ENCODE results near the gene TOX3. TPM values are rescaled to one million over a fixed set of nuclear protein-coding genes. Genes with fewer than 3 reads are reported as not detected.

TOX3 gene
- total and polyA plus RNA-seq, 2 experiments from 2014 or later, result 9.8 to 15.6 TPM

- Histone ChIP-seq H4K20me1 (replicated peaks; ENCODE audit: insufficient read depth) (peaks cover 3% of the 10 kb centered on the region; the same call in 1 of the 2 replicates), H3K9me2 (ENCODE audit: insufficient read depth) (no peaks in the 10 kb centered on the region; the same call in 1 of the 2 replicates), H3K27ac (ENCODE audit: low read depth) (no peak overlapping the region), H3K27me3 (ENCODE audit: insufficient read depth) (no peaks in the 10 kb centered on the region), H3K36me3 (ENCODE audit: insufficient read depth) (no peaks in the 10 kb centered on the region), H3K4me3 (no peak overlapping the region), H2AFZ (no peak overlapping the region), H3F3A (replicated peaks; ENCODE audit: low read depth) (no peaks in the 10 kb centered on the region), H3K4me1 (ENCODE audit: insufficient read depth) (peaks cover 64% of the 10 kb centered on the region), H3K4me2 (no peak overlapping the region), H3K79me2 (replicated peaks; ENCODE audit: insufficient read depth) (peaks cover 98% of the 10 kb centered on the region)
- Mint-ChIP-seq H3K36me3 (ENCODE audit: low read depth) (peaks cover 4% of the 10 kb centered on the region; the same call in 2 of the 3 replicates), H3K9me3 (no peaks in the 10 kb centered on the region), H3K27me3 (ENCODE audit: insufficient read depth, low read depth, poor library complexity) (no peaks in the 10 kb centered on the region), H3K27ac (0 out of 2 replicates have a peak overlapping the region, but pooled peaks have one; percentile 60), H3K4me1 (peaks cover 50% of the 10 kb centered on the region), H3K4me3 (no peak overlapping the region)
- DNase-seq (ENCODE audit: low spot score), result peak; percentile 36
- ATAC-seq, result peak; percentile 20; the same call in 1 of the 3 replicates
- no peak for TF ChIP-seq STAT1 (IDR thresholded peaks at IDR 0.05; ENCODE audit: unreplicated experiment)
- peak in 1 of 2 experiments; percentile 49; a peak in 3 of 4 replicates for TF ChIP-seq CTCF (conservative IDR thresholded peaks at IDR 0.05; ENCODE audit: low read depth in 2 of 2)
Measured at GRCh38 chr16:52528393-52529065, 18.4 kb downstream of the TOX3 start.

GRCh38 chr16:52526830-52527229, 20.1 kb downstream of the TOX3 start:
- no peak overlapping the region for H2AFZ ChIP-seq
- 0 out of 2 replicates have a peak overlapping the region, but pooled peaks have one; percentile 2 for H3K4me3 ChIP-seq
- H3K4me1 ChIP-seq (ENCODE audit: insufficient read depth), result peaks cover 66% of the 10 kb centered on the region
- Mint-ChIP-seq H3K27ac (no peak overlapping the region), H3K27me3 (ENCODE audit: insufficient read depth, low read depth, poor library complexity) (no peaks in the 10 kb centered on the region), H3K4me1 (peaks cover 66% of the 10 kb centered on the region), H3K9me3 (no peaks in the 10 kb centered on the region), H3K36me3 (ENCODE audit: low read depth) (peaks cover 7% of the 10 kb centered on the region; the same call in 2 of the 3 replicates), H3K4me3 (no peak overlapping the region)
- H3K79me2 ChIP-seq (replicated peaks; ENCODE audit: insufficient read depth), result peaks cover 99% of the 10 kb centered on the region
- H4K20me1 ChIP-seq (replicated peaks; ENCODE audit: insufficient read depth), result peaks cover 7% of the 10 kb centered on the region; the same call in 1 of the 2 replicates
- H3K27ac ChIP-seq (ENCODE audit: low read depth), result 0 out of 2 replicates have a peak overlapping the region, but pooled peaks have one; percentile 1
- DNase-seq (ENCODE audit: low spot score) (no peak), ATAC-seq (no peak)
- H3K36me3 ChIP-seq (ENCODE audit: insufficient read depth), result no peaks in the 10 kb centered on the region
- peaks cover 4% of the 10 kb centered on the region; the same call in 1 of the 2 replicates for H3K9me2 ChIP-seq (ENCODE audit: insufficient read depth)
- no peaks in the 10 kb centered on the region for H3K27me3 ChIP-seq (ENCODE audit: insufficient read depth)
- H3K4me2 ChIP-seq, result peak overlapping the region; percentile 64
- H3F3A ChIP-seq (replicated peaks; ENCODE audit: low read depth), result no peaks in the 10 kb centered on the region
- TF ChIP-seq CTCF (conservative IDR thresholded peaks at IDR 0.05; ENCODE audit: low read depth in 2 of 2) (no peak), STAT1 (IDR thresholded peaks at IDR 0.05; ENCODE audit: unreplicated experiment) (no peak), EZH2 (IDR thresholded peaks at IDR 0.05; ENCODE audit: low read depth, unreplicated experiment) (no peak), CREB1 (CRISPR knock-in tag; IDR thresholded peaks at IDR 0.05; ENCODE audit: low read depth) (no peak), ETS1 (IDR thresholded peaks at IDR 0.05) (no peak), ZNF462 (CRISPR knock-in tag; IDR thresholded peaks at IDR 0.05) (no peak), POLR2AphosphoS5 (IDR thresholded peaks at IDR 0.05; ENCODE audit: low read depth) (no peak), ZNF331 (CRISPR knock-in tag; IDR thresholded peaks at IDR 0.05; ENCODE audit: low read depth) (no peak)
